Mucosa of gallbladder (tissue), 1 donor: ENCODE data around the gene TMPRSS9. TPM values are rescaled to one million over a fixed set of nuclear protein-coding genes. Genes with fewer than 3 reads are reported as not detected.
"Not testable (repeated sequence)": the region's sequence is repeated elsewhere in the genome, so short reads cannot be mapped to it uniquely, and the experiment has no call there.

Experiments
- DNase-seq: peaks from one replicate; pipeline ENCODE4 v3.0.0-alpha.2; 2020; ENCODE audit warnings: low spot score
- total RNA-seq: library from RNA; stranded (reverse); gene quantifications from one replicate; pipeline ENCODE4 v1.2.1, GENCODE V29; 2021
- donor health status: DM: no; HTN: no; CAD: no.

The TMPRSS9 gene
- total RNA-seq, 1 donor from 2014 or later = not detected

- not testable (repeated sequence) for DNase-seq
These were observed 98.7 kb downstream of the TMPRSS9 start for GRCh38 chr19:2458776-2459175.

GRCh38 chr19:2460245-2460644 lies 100.2 kb downstream of the TMPRSS9 start:
- no peak for DNase-seq

GRCh38 chr19:2461751-2462634 lies 101.9 kb downstream of the TMPRSS9 start:
- DNase-seq = no peak

- peak; percentile 87 for DNase-seq
These were observed 102.8 kb downstream of the TMPRSS9 start for GRCh38 chr19:2462635-2463421.

GRCh38 chr19:2463694-2464093 lies 103.6 kb downstream of the TMPRSS9 start:
- not testable (repeated sequence) for DNase-seq

GRCh38 chr19:2464389-2464788 lies 104.3 kb downstream of the TMPRSS9 start:
- no peak for DNase-seq

- no peak for DNase-seq
These were observed 108.5 kb downstream of the TMPRSS9 start for GRCh38 chr19:2468596-2468995.

- no peak for DNase-seq
These were observed 109.2 kb downstream of the TMPRSS9 start for GRCh38 chr19:2469102-2469914.

- DNase-seq = not testable (repeated sequence)
These were observed 109.8 kb downstream of the TMPRSS9 start for GRCh38 chr19:2469915-2470200.

GRCh38 chr19:2474232-2475017 lies 114.4 kb downstream of the TMPRSS9 start:
- peak; percentile 83 for DNase-seq

- peak; percentile 52 for DNase-seq
These were observed 115.1 kb downstream of the TMPRSS9 start for GRCh38 chr19:2475018-2475701.

Other genes with a start within 250 kb of the TMPRSS9 start
- gene AP3D1, start 208.7 kb upstream of the TMPRSS9 start, total RNA-seq = 125 TPM
- 40.1 TPM for gene DOT1L, start 196.3 kb upstream of the TMPRSS9 start, total RNA-seq
- 126 TPM for gene PLEKHJ1, start 123.9 kb upstream of the TMPRSS9 start, total RNA-seq
- gene SF3A2, start 123.4 kb upstream of the TMPRSS9 start, total RNA-seq = 72.8 TPM
- 5.1 TPM for gene AMH, start 110.9 kb upstream of the TMPRSS9 start, total RNA-seq
- 0.17 TPM for gene JSRP1, start 103.8 kb upstream of the TMPRSS9 start, total RNA-seq
- gene PEAK3, start 78.1 kb upstream of the TMPRSS9 start, total RNA-seq = 1.0 TPM
- gene LINGO3, start 52.1 kb upstream of the TMPRSS9 start, total RNA-seq = 0.17 TPM
- 79.1 TPM for gene LSM7, start 31.7 kb upstream of the TMPRSS9 start, total RNA-seq
- gene SPPL2B, start 31.6 kb upstream of the TMPRSS9 start, total RNA-seq = 148 TPM
- gene TIMM13, start 67.3 kb downstream of the TMPRSS9 start, total RNA-seq = 76.4 TPM
- gene LMNB2, start 96.7 kb downstream of the TMPRSS9 start, total RNA-seq = 23.9 TPM
- gene GADD45B, start 115.9 kb downstream of the TMPRSS9 start, total RNA-seq = 59.8 TPM